ENCODE data around the gene CSTF1.

CSTF1 gene

GRCh38 chr20:56430957-56431356 lies 38.5 kb downstream of the CSTF1 start:
- DNase-seq: no peak

GRCh38 chr20:56431471-56431870 lies 39.0 kb downstream of the CSTF1 start:
- peak; percentile 12 for DNase-seq

GRCh38 chr20:56433221-56433879 lies 40.9 kb downstream of the CSTF1 start:
- no peak for DNase-seq

- DNase-seq: peak; percentile 12
Measured at GRCh38 chr20:56433880-56434255, 41.4 kb downstream of the CSTF1 start.

GRCh38 chr20:56437196-56437960 lies 44.9 kb downstream of the CSTF1 start:
- DNase-seq: no peak

GRCh38 chr20:56438284-56438683 lies 45.8 kb downstream of the CSTF1 start:
- DNase-seq: no peak

GRCh38 chr20:56439771-56440291 lies 47.4 kb downstream of the CSTF1 start:
- DNase-seq: peak; percentile 51

- DNase-seq: no peak
Measured at GRCh38 chr20:56440346-56441007, 48.0 kb downstream of the CSTF1 start.

- no peak for DNase-seq
Measured at GRCh38 chr20:56442389-56443365, 50.2 kb downstream of the CSTF1 start.

- DNase-seq: peak; percentile 6
Measured at GRCh38 chr20:56443654-56444540, 51.5 kb downstream of the CSTF1 start.

- no peak for DNase-seq
Measured at GRCh38 chr20:56445130-56445529, 52.7 kb downstream of the CSTF1 start.

GRCh38 chr20:56445540-56445939 lies 53.1 kb downstream of the CSTF1 start:
- DNase-seq: no peak

GRCh38 chr20:56447227-56447626 lies 54.8 kb downstream of the CSTF1 start:
- DNase-seq: no peak

GRCh38 chr20:56449459-56449858 lies 57.0 kb downstream of the CSTF1 start:
- no peak for DNase-seq

GRCh38 chr20:56451056-56451765 lies 58.8 kb downstream of the CSTF1 start:
- DNase-seq: no peak

GRCh38 chr20:56453352-56453751 lies 60.9 kb downstream of the CSTF1 start:
- DNase-seq: no peak

GRCh38 chr20:56454754-56455153 lies 62.3 kb downstream of the CSTF1 start:
- no peak for DNase-seq
